Keratinocyte (primary cell): ENCODE data around the gene TPD52L1. TPM values are rescaled to one million over a fixed set of nuclear protein-coding genes. Genes with fewer than 3 reads are reported as not detected.

ENCODE experiments used
- DNase-seq: peaks from one replicate; pipeline ENCODE4 v3.0.0-alpha.2; 2011; ENCODE audit warnings: low read depth, missing footprints, low spot score
- FAIRE-seq: peaks from 2 replicates; lab custom pipeline; 2011; peaks lifted over from hg19 to GRCh38; lab: Jason Lieb, UNC
- H2AFZ ChIP-seq: 2 replicates; pipeline ENCODE4 v1.6.0; 2012; ENCODE audit warnings: low read length, control low read depth, inconsistent platforms; ENCODE audit not compliant: control insufficient read depth
- H3K27ac ChIP-seq: 2 replicates; pipeline ENCODE4 v1.5.1; 2011; ENCODE audit warnings: low read length; ENCODE audit not compliant: control insufficient read depth, insufficient read depth
- H3K27me3 ChIP-seq: 3 replicates; pipeline ENCODE4 v1.6.0; 2011; ENCODE audit warnings: low read length; ENCODE audit not compliant: control insufficient read depth, insufficient read depth; ENCODE audit errors: extremely low read depth
- H3K36me3 ChIP-seq, 2 experiments: 2 replicates in 1 of 2; 3 replicates in 1 of 2; pipeline ENCODE4 v1.5.1; 2011; ENCODE audit warnings: low read length in 2 of 2, mild to moderate bottlenecking in 1 of 2; ENCODE audit not compliant: control insufficient read depth in 2 of 2, insufficient read depth in 2 of 2; ENCODE audit errors: extremely low read depth in 1 of 2
- H3K4me1 ChIP-seq: 3 replicates; pipeline ENCODE4 v1.5.1; 2011; ENCODE audit warnings: low read length; ENCODE audit not compliant: control insufficient read depth, insufficient read depth; ENCODE audit errors: extremely low read depth
- H3K4me2 ChIP-seq: 3 replicates; pipeline ENCODE4 v1.6.0; 2011; ENCODE audit warnings: low read depth, low read length; ENCODE audit not compliant: control insufficient read depth, insufficient read depth; ENCODE audit errors: extremely low read depth
- H3K4me3 ChIP-seq, 3 experiments: fragments of 200-600 bp in 1 of 3; sonication (generic) in 1 of 3; 2 replicates in 2 of 3; 3 replicates in 1 of 3; pipeline ENCODE4 v1.5.1; 2011 to 2016; ENCODE audit warnings: low read length in 3 of 3, mild to moderate bottlenecking in 3 of 3, control low read depth in 2 of 3, inconsistent platforms in 1 of 3, low read depth in 1 of 3, mixed read lengths in 1 of 3, mixed run types in 1 of 3, moderate library complexity in 1 of 3; ENCODE audit not compliant: control insufficient read depth in 2 of 3, insufficient read depth in 2 of 3; ENCODE audit errors: extremely low read depth in 1 of 3
- H3K79me2 ChIP-seq: 2 replicates; pipeline ENCODE4 v1.6.0; 2012; ENCODE audit warnings: low read length; ENCODE audit not compliant: control insufficient read depth, insufficient read depth
- H3K9ac ChIP-seq: 3 replicates; pipeline ENCODE4 v1.6.0; 2011; ENCODE audit warnings: low read length; ENCODE audit not compliant: control insufficient read depth, insufficient read depth; ENCODE audit errors: extremely low read depth
- H3K9me1 ChIP-seq: 3 replicates; pipeline ENCODE4 v1.6.0; 2011; ENCODE audit warnings: low read length; ENCODE audit not compliant: control insufficient read depth, insufficient read depth; ENCODE audit errors: extremely low read depth
- H3K9me3 ChIP-seq: 2 replicates; pipeline ENCODE4 v1.5.1; 2012; ENCODE audit warnings: low read depth, low read length; ENCODE audit not compliant: control insufficient read depth
- H4K20me1 ChIP-seq: 3 replicates; pipeline ENCODE4 v1.6.0; 2011; ENCODE audit warnings: low read length; ENCODE audit not compliant: control insufficient read depth, insufficient read depth; ENCODE audit errors: extremely low read depth
- EZH2 ChIP-seq: IDR thresholded peaks from one replicate; pipeline ENCODE4 v1.6.1; 2012; ENCODE audit warnings: inconsistent platforms, mild to moderate bottlenecking, low read length, moderate library complexity
- dilution Hi-C: fragments of 300-500 bp; cut with MboI; formaldehyde crosslinking; loops from one replicate; pipeline ENCODE4 v1.7.0; 2020; ENCODE audit warnings: low sequenced_read_pairs; ENCODE audit not compliant: extremely low pct_ligation_motif_present
- polyA plus RNA-seq, 5 experiments: library from polyadenylated mRNA; depleted of rRNA in 3 of 5; stranded (reverse) in 3 of 5; stranded (forward) in 1 of 5; unstranded in 1 of 5; fragments of >200 nt; gene quantifications; 1 replicate in 1 of 5; 2 replicates in 3 of 5; 3 replicates in 1 of 5; pipeline versions ENCODE4 v1.2.1 to v1.2.3, GENCODE V29; 2011 to 2012; ENCODE audit warnings: missing spikeins in 2 of 5, low read depth in 1 of 5, low replicate concordance in 1 of 5
- TF ChIP-seq, protein P1 (sequence below), 3 experiments: IDR thresholded peaks in 1 of 3; conservative IDR thresholded peaks in 1 of 3; optimal IDR thresholded peaks in 1 of 3; 2 replicates in 2 of 3; 3 replicates in 1 of 3; pipeline versions ENCODE3 to v1.5.1; 2011; ENCODE audit warnings: low read length in 3 of 3, mild to moderate bottlenecking in 3 of 3, moderate library complexity in 2 of 3, control low read depth in 1 of 3, inconsistent platforms in 1 of 3; ENCODE audit not compliant: insufficient read depth in 2 of 3; ENCODE audit errors: extremely low read depth in 1 of 3

TPD52L1 gene
- polyA plus RNA-seq, 1 donor (not counting 4 experiments of a cell fraction or from before 2014, with no cell fraction given), result 135 TPM

- dilution Hi-C loops, result no loop called here
- Histone ChIP-seq H3K9me1 (no peaks in the 10 kb centered on the region), H3K9me3 (no peaks in the 10 kb centered on the region), H3K9ac (no peak overlapping the region), H3K27me3 (no peaks in the 10 kb centered on the region), H3K4me2 (no peak overlapping the region), H2AFZ (no peak overlapping the region), H3K27ac (no peak overlapping the region), H3K4me3 (no peak overlapping the region), H3K79me2 (no peaks in the 10 kb centered on the region), H3K36me3 (peaks cover 0 to 5% of the 10 kb centered on the region in 2 experiments), H4K20me1 (no peaks in the 10 kb centered on the region), H3K4me1 (no peaks in the 10 kb centered on the region)
- DNase-seq, result no peak
- TF ChIP-seq EZH2, result no peak
- TF ChIP-seq, protein P1, sequence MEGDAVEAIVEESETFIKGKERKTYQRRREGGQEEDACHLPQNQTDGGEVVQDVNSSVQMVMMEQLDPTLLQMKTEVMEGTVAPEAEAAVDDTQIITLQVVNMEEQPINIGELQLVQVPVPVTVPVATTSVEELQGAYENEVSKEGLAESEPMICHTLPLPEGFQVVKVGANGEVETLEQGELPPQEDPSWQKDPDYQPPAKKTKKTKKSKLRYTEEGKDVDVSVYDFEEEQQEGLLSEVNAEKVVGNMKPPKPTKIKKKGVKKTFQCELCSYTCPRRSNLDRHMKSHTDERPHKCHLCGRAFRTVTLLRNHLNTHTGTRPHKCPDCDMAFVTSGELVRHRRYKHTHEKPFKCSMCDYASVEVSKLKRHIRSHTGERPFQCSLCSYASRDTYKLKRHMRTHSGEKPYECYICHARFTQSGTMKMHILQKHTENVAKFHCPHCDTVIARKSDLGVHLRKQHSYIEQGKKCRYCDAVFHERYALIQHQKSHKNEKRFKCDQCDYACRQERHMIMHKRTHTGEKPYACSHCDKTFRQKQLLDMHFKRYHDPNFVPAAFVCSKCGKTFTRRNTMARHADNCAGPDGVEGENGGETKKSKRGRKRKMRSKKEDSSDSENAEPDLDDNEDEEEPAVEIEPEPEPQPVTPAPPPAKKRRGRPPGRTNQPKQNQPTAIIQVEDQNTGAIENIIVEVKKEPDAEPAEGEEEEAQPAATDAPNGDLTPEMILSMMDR (optimal IDR thresholded peaks at IDR 0.05 in 1 of 3, IDR thresholded peaks at IDR 0.05 in 1 of 3, conservative IDR thresholded peaks at IDR 0.05 in 1 of 3; ENCODE audit: extremely low read depth in 1 of 3, insufficient read depth in 2 of 3, low read length in 3 of 3), result no peak
- FAIRE-seq, result no peak
Measured at GRCh38 chr6:125217992-125218391, 64.4 kb downstream of the TPD52L1 start.

GRCh38 chr6:125219361-125219895, 65.9 kb downstream of the TPD52L1 start:
- no peak overlapping the region for H3K4me3 ChIP-seq

More at GRCh38 chr6:125219361-125219895, 65.9 kb downstream of the TPD52L1 start:
- FAIRE-seq (no peak), DNase-seq (no peak)
- no peak overlapping the region for H3K9ac ChIP-seq
- TF ChIP-seq, protein P1 (optimal IDR thresholded peaks at IDR 0.05 in 1 of 3, IDR thresholded peaks at IDR 0.05 in 1 of 3, conservative IDR thresholded peaks at IDR 0.05 in 1 of 3; ENCODE audit: extremely low read depth in 1 of 3, insufficient read depth in 2 of 3, low read length in 3 of 3), result no peak
- no peak for TF ChIP-seq EZH2
- H3K79me2 ChIP-seq, result no peaks in the 10 kb centered on the region
- H3K4me2 ChIP-seq, result no peak overlapping the region
- H2AFZ ChIP-seq, result no peak overlapping the region
- dilution Hi-C loops, result no loop called here
- no peaks in the 10 kb centered on the region for H4K20me1 ChIP-seq
- H3K4me1 ChIP-seq, result no peaks in the 10 kb centered on the region
- peaks cover 0 to 5% of the 10 kb centered on the region in 2 experiments for H3K36me3 ChIP-seq
- no peak overlapping the region for H3K27ac ChIP-seq
- no peaks in the 10 kb centered on the region for H3K9me1 ChIP-seq
- no peaks in the 10 kb centered on the region for H3K9me3 ChIP-seq
- no peaks in the 10 kb centered on the region for H3K27me3 ChIP-seq
